Colonic mucosa (tissue), 4 donors: ENCODE measurements around the gene HOTAIR. TPM values are rescaled to one million over a fixed set of nuclear protein-coding genes. Genes with fewer than 3 reads are reported as not detected.
A peak's percentile ranks its signal among the peaks of the same experiment; 100 is the strongest.

ENCODE experiments used
- DNase-seq: peaks from one replicate; pipeline ENCODE4 v3.0.0-alpha.2; 2020
- H3K27ac ChIP-seq: fragments of 200-600 bp; one replicate; pipeline ENCODE4 v1.8.0; 2021
- H3K27me3 ChIP-seq: fragments of 200-600 bp; one replicate; pipeline ENCODE4 v1.8.0; 2021
- H3K36me3 ChIP-seq: fragments of 200-600 bp; one replicate; pipeline ENCODE4 v1.8.0; 2021
- H3K4me1 ChIP-seq: fragments of 200-600 bp; one replicate; pipeline ENCODE4 v1.8.0; 2021; ENCODE audit warnings: mild to moderate bottlenecking
- H3K4me3 ChIP-seq: fragments of 200-600 bp; one replicate; pipeline ENCODE4 v1.8.0; 2021
- H3K9ac ChIP-seq, 2 donors: one replicate each; pipeline ENCODE4 v1.7.0; 2013; ENCODE audit warnings: control low read depth in 2 of 2, low read depth in 2 of 2, low read length in 2 of 2
- H3K9me3 ChIP-seq: fragments of 200-600 bp; one replicate; pipeline ENCODE4 v1.8.0; 2021
- CTCF ChIP-seq: fragments of 200-600 bp; IDR thresholded peaks from one replicate; pipeline ENCODE4 v1.8.0; 2022; ENCODE audit warnings: antibody characterized with exemption, mild to moderate bottlenecking
- intact Hi-C: fragments of 100-400 bp; cut with DNase I; formaldehyde crosslinking; loops from one replicate; pipeline ENCODE4 v1.14.1; 2022
- total RNA-seq, 2 donors: library from RNA; stranded (reverse); fragmentation: NEBNext Ultra II Directional in 1 of 2; extraction: Animal tissue kit (Norgen Biotek cat#: 25700) in 1 of 2; gene quantifications; one replicate each; pipeline ENCODE4 v1.2.1, GENCODE V29; 2021
- donor health status: healthy.
- donor health status: DM: no; HTN: no; CAD: no.
- donor health status: DM: no; HTN: no; CAD: no.

The HOTAIR gene
- total RNA-seq, 2 donors from 2014 or later = not detected

GRCh38 chr12:54009171-54010052 lies 34.7 kb upstream of the HOTAIR start:
- Histone ChIP-seq H3K27me3 (peaks cover 92% of the 10 kb centered on the region), H3K4me1 (peaks cover 7% of the 10 kb centered on the region), H3K27ac (no peak overlapping the region), H3K4me3 (no peak overlapping the region), H3K36me3 (no peaks in the 10 kb centered on the region), H3K9ac (no peak overlapping the region), H3K9me3 (no peaks in the 10 kb centered on the region)
- TF ChIP-seq CTCF = no peak
- no peak for DNase-seq
- intact Hi-C loops = loop anchor here (10.0 kb wide), 1 partner anchor 345 kb away; no protein-coding TSS in a partner anchor

GRCh38 chr12:54008260-54008552 lies 33.5 kb upstream of the HOTAIR start:
- DNase-seq = no peak
- Histone ChIP-seq H3K27ac (no peak overlapping the region), H3K27me3 (peaks cover 94% of the 10 kb centered on the region), H3K36me3 (no peaks in the 10 kb centered on the region), H3K9me3 (no peaks in the 10 kb centered on the region), H3K4me1 (peaks cover 7% of the 10 kb centered on the region), H3K9ac (no peak overlapping the region), H3K4me3 (no peak overlapping the region)
- intact Hi-C loops = loop anchor here (10.0 kb wide), 1 partner anchor 347 kb away; no protein-coding TSS in a partner anchor
- TF ChIP-seq CTCF = no peak

- intact Hi-C loops = loop anchor here (2.0 to 10.0 kb wide), 2 partner anchors 193 to 347 kb away; no protein-coding TSS in a partner anchor
- Histone ChIP-seq H3K9ac (no peak overlapping the region), H3K4me3 (no peak overlapping the region), H3K27ac (no peak overlapping the region), H3K9me3 (no peaks in the 10 kb centered on the region), H3K4me1 (peaks cover 7% of the 10 kb centered on the region), H3K27me3 (peaks cover 94% of the 10 kb centered on the region), H3K36me3 (no peaks in the 10 kb centered on the region)
- DNase-seq = no peak
- TF ChIP-seq CTCF = no peak
Measured at GRCh38 chr12:54007538-54008259, 32.9 kb upstream of the HOTAIR start.

- peak overlapping the region; percentile 23 to 50 for H3K9ac ChIP-seq
- H3K27ac ChIP-seq = no peak overlapping the region
- peaks cover 7% of the 10 kb centered on the region for H3K4me1 ChIP-seq
- TF ChIP-seq CTCF = no peak
- H3K27me3 ChIP-seq = peaks cover 94% of the 10 kb centered on the region
- peak overlapping the region; percentile 14 for H3K4me3 ChIP-seq
- DNase-seq = no peak
- no peaks in the 10 kb centered on the region for H3K9me3 ChIP-seq
- no peaks in the 10 kb centered on the region for H3K36me3 ChIP-seq
- intact Hi-C loops = loop anchor here (2.0 to 10.0 kb wide), 2 partner anchors 194 to 348 kb away; no protein-coding TSS in a partner anchor
Measured at GRCh38 chr12:54006559-54007220, 31.9 kb upstream of the HOTAIR start.

- peak; percentile 88 for TF ChIP-seq CTCF
- H3K4me1 ChIP-seq = peaks cover 7% of the 10 kb centered on the region
- H3K27ac ChIP-seq = no peak overlapping the region
- peak; percentile 87 for DNase-seq
- no peaks in the 10 kb centered on the region for H3K36me3 ChIP-seq
- peak overlapping the region; percentile 23 to 50 for H3K9ac ChIP-seq
- intact Hi-C loops = loop anchor here (2.0 to 10.0 kb wide), 2 partner anchors 195 to 349 kb away; no protein-coding TSS in a partner anchor
- H3K4me3 ChIP-seq = peak overlapping the region; percentile 14
- H3K9me3 ChIP-seq = no peaks in the 10 kb centered on the region
- H3K27me3 ChIP-seq = peaks cover 95% of the 10 kb centered on the region
Measured at GRCh38 chr12:54005853-54006558, 31.3 kb upstream of the HOTAIR start.
